Measurements from ENCODE around the gene NCAPG2. TPM values are rescaled to one million over a fixed set of nuclear protein-coding genes. Genes with fewer than 3 reads are reported as not detected.

NCAPG2 gene, protein sequence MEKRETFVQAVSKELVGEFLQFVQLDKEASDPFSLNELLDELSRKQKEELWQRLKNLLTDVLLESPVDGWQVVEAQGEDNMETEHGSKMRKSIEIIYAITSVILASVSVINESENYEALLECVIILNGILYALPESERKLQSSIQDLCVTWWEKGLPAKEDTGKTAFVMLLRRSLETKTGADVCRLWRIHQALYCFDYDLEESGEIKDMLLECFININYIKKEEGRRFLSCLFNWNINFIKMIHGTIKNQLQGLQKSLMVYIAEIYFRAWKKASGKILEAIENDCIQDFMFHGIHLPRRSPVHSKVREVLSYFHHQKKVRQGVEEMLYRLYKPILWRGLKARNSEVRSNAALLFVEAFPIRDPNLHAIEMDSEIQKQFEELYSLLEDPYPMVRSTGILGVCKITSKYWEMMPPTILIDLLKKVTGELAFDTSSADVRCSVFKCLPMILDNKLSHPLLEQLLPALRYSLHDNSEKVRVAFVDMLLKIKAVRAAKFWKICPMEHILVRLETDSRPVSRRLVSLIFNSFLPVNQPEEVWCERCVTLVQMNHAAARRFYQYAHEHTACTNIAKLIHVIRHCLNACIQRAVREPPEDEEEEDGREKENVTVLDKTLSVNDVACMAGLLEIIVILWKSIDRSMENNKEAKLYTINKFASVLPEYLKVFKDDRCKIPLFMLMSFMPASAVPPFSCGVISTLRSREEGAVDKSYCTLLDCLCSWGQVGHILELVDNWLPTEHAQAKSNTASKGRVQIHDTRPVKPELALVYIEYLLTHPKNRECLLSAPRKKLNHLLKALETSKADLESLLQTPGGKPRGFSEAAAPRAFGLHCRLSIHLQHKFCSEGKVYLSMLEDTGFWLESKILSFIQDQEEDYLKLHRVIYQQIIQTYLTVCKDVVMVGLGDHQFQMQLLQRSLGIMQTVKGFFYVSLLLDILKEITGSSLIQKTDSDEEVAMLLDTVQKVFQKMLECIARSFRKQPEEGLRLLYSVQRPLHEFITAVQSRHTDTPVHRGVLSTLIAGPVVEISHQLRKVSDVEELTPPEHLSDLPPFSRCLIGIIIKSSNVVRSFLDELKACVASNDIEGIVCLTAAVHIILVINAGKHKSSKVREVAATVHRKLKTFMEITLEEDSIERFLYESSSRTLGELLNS
- total RNA-seq: 4.7 TPM
- long read RNA-seq, partial matches to known transcripts: 2 of 3 reads
- long read RNA-seq, other reads (novel, unspliced or antisense): 1 of 3 reads

GRCh38 chr7:158704524-158705233 lies at the start of gene NCAPG2:
NCAPG2 (minus strand) TSS chr7:158704804; CDS start chr7:158701899, 2,905 bp downstream.
- peak; percentile 98 for DNase-seq (ENCODE audit: low spot score)

GRCh38 chr7:158753900-158754299 lies 49.3 kb upstream of the NCAPG2 start:
- no peak for DNase-seq (ENCODE audit: low spot score)

GRCh38 chr7:158751751-158752150 lies 47.1 kb upstream of the NCAPG2 start:
- DNase-seq (ENCODE audit: low spot score): no peak

GRCh38 chr7:158751199-158751598 lies 46.6 kb upstream of the NCAPG2 start:
- DNase-seq (ENCODE audit: low spot score): no peak

DNA sequence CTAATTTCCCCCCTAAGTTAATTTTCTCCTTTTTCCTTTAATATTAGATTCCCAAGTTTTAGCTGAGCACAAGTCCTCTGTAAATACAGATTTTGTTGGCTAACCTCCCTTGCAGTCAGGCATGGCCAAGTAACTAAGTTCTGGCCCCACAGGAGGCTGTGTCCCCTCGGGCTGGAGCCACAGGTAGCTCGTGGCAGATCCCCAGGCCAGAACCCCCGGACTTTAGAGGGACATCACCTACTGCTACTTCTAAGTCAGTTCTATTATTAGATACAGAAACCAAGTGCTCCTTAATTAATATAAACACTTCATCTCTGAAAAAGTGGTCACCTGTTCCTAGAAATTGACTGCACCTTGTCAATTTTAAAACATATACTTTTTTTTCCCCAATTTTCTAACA lies 46.1 kb upstream of the NCAPG2 start:
- no peak for DNase-seq (ENCODE audit: low spot score)

GRCh38 chr7:158749396-158749795 lies 44.8 kb upstream of the NCAPG2 start:
- no peak for DNase-seq (ENCODE audit: low spot score)

GRCh38 chr7:158748335-158748734 lies 43.7 kb upstream of the NCAPG2 start:
- no peak for DNase-seq (ENCODE audit: low spot score)

DNA sequence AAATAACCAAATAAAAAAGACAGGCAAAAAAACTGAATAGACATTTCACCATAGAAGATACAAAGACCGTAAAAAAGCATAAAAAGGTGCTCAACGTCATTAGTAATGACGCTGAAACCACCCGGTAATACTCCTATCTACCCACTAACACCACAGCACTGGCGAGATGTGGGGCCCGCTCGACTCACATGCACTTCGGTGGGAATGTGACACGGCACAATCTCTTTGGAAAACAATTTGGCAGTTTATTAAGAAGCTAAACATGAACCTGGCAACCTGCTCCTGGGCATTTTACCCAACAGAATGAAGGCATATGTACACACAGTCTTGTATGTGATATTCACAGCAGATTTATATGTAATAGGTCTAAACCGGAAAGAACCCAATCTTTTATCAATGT lies 42.8 kb upstream of the NCAPG2 start:
- DNase-seq (ENCODE audit: low spot score): no peak

DNA sequence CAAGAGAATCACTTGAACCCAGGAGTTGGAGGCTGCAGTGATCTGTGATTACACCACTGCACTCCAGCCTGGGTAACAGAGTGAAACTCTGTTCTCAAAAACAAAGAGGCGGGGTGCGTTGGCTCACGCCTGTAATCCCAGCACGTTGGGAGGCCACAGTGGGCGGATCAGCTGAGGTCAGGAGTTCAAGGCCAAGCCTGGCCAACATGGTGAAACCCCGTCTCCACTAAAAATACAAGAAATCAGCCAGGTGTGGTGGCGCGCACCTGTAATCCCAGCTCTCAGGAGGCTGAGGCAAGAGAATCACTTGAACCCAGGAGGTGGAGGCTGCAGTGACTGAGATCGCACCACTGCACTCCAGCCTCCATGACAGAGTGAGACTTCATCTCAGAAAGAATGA lies 42.4 kb upstream of the NCAPG2 start:
- DNase-seq (ENCODE audit: low spot score): no peak

DNA sequence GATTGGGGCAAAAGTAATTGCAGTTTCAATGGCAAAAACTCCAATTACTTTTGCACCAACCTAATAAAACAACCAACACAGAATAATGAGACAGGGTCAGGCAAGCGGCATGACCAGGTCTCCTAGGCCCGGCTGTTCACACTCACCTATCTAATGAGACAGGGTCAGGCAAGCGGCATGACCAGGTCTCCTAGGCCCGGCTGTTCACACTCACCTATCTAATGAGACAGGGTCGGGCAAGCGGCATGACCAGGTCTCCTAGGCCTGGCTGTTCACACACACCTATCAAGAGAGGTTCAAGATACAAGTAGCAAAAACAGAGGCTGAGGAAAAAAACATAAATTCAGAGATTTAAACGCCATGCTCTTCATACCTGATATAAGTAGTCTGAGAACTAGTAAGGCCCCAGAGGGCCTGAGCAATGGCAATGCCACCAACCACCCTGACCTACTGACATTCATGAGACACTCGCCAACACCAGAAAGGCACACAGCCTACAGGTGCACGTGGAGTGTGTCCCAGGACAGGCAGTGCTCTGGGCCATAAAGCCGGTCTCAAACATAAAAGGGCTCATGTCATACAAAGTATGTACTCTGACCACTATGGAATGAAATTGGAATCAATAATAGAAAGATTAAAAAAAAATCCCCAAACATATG lies 40.6 kb upstream of the NCAPG2 start:
- no peak for DNase-seq (ENCODE audit: low spot score)

DNA sequence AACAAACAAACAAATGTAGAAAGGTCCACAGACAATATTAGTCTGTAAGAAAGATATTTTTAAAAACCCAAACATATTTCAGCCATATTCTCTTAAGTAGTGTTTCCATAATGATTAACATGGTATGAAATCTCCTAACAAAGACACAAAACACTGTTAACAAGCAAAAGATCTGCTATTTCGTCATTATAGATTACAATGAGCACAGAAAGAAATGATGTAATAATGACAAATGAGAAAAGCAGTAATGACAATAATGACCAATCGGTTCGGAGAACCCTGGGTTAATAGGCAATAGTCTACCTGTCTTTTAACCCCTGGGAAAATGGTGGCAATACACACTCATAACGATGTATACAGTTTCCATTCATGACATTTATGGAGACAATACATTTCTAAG lies 39.5 kb upstream of the NCAPG2 start:
- no peak for DNase-seq (ENCODE audit: low spot score)

- no peak for DNase-seq (ENCODE audit: low spot score)
Observed at GRCh38 chr7:158743219-158743618, 38.6 kb upstream of the NCAPG2 start.

DNA sequence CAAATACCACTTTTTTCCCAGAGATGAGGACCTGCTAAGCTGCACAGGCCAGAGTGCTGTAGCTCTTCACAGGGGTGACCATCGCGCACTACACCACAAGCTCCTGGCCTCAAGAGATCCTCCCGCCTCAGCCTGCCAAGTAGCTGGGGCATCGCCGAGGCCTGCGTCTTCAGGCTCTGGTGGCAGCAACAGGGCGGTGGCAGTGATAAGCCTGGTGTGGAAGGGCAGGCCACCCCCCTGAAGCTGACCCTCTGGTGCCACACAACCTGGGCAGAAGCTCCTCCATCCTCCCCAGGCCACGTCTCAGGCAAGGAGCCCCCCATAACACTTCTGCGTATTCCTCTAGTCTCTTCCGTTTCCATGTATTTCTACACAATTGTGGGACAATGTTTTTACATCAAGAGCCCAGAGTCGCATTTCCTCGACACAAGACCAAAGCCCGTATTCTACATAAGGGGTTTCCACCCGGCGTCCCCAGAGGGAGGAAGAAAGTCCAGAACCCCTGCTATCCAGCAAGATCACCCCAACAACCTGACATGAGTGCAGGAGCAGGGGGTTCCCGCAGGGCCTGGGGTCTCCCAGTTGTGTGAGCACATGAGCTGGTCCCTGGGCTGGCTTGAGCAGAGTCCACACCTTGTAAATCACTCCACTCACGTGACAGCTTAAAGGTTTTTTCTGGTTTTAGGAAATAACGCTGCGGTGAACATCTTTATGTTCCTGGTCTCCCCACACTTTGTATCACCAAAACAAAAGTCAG lies 37.6 kb upstream of the NCAPG2 start:
- no peak for DNase-seq (ENCODE audit: low spot score)

DNA sequence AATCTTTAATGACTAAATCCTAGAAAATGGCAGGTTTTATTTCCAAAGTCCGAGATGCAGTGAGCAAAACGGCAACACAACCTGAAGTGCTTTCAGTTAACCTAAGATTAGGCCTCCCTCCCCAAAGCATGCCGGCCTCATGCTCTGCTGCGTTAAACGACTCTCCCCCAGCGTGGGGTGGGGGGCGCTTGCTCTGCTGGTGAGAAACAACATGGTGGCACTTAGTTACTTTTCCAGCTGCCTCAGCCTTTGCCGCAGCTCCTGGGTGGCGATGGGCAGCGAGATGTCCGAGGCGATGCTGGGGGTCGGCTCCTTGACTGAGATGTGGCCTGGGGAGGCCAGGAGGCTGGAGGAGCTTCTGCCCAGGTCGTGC lies 36.7 kb upstream of the NCAPG2 start:
- DNase-seq (ENCODE audit: low spot score): no peak

DNA sequence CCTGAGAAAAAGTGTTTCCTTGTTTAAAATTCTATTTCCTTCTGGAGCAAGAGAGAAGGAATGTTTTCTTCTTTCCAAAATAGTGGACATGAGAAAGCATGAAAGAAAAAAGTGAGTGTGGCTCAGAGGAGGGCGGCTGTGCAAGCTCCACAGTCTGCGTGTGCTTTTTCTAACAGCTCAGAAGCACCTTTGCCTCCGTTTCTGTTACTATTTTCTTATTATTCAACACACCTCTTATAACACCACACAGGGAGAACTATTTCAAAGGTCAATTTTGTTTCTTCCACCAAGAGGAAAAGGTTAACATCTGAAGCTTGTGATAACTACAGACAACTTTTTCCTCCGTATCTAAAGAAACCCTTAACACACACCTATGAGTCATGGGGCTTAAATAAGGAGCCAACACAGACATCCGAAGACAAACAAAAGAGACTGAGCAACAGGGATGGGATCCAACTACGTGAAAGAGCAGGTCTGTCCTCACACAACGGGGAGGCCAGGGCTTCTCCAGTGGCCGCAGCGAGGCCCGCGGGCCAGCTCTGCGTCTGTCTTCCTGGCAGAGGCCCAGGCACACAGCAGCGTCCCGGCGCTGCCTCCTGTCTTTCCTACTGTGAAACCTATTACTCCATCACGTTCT lies 36.2 kb upstream of the NCAPG2 start:
- no peak for DNase-seq (ENCODE audit: low spot score)

GRCh38 chr7:158740013-158740656 lies 35.5 kb upstream of the NCAPG2 start:
- DNase-seq (ENCODE audit: low spot score): no peak

- DNase-seq (ENCODE audit: low spot score): no peak
Observed at GRCh38 chr7:158738841-158739240, 34.2 kb upstream of the NCAPG2 start.

- no peak for DNase-seq (ENCODE audit: low spot score)
Observed at GRCh38 chr7:158737064-158737695, 32.6 kb upstream of the NCAPG2 start.
